DND-41 (cell line): Measurements from ENCODE around the gene NUCKS1.

ENCODE experiments used
- ATAC-seq: fragments of 200-7000 bp; cut with Tn5 transposase; 3 replicates; pipeline ENCODE4 v1.9.1; 2021; ENCODE audit warnings: low read depth; ENCODE audit not compliant: insufficient read depth
- DNase-seq: peaks from one replicate; pipeline ENCODE4 v3.0.0-alpha.2; 2020
- H2AFZ ChIP-seq: 2 replicates; pipeline ENCODE4 v1.6.0; 2012; ENCODE audit warnings: low read depth, low read length
- H3K27ac ChIP-seq: 2 replicates; pipeline ENCODE4 v1.5.1; 2012; ENCODE audit warnings: low read length, inconsistent platforms
- H3K27me3 ChIP-seq: fragments of 200-600 bp; sonication (generic); 2 replicates; pipeline ENCODE4 v1.6.0; 2012; ENCODE audit warnings: low read length, mild to moderate bottlenecking, inconsistent platforms; ENCODE audit not compliant: insufficient read depth, poor library complexity
- H3K36me3 ChIP-seq: 2 replicates; pipeline ENCODE4 v1.5.1; 2012; ENCODE audit warnings: low read length, inconsistent platforms; ENCODE audit not compliant: insufficient read depth
- H3K4me1 ChIP-seq: 2 replicates; pipeline ENCODE4 v1.5.1; 2012; ENCODE audit warnings: mild to moderate bottlenecking, low read length; ENCODE audit not compliant: insufficient read depth
- H3K4me2 ChIP-seq: 2 replicates; pipeline ENCODE4 v1.6.0; 2012; ENCODE audit warnings: mild to moderate bottlenecking, moderate library complexity, low read length, inconsistent platforms; ENCODE audit not compliant: insufficient read depth
- H3K4me3 ChIP-seq, 2 experiments: fragments of 200-600 bp in 1 of 2; shearing (Covaris generic) in 1 of 2; 2 replicates each; pipeline ENCODE4 v1.5.1; 2012 to 2016; ENCODE audit warnings: inconsistent platforms in 2 of 2, low read length in 2 of 2, mild to moderate bottlenecking in 2 of 2, low read depth in 1 of 2, moderate library complexity in 1 of 2
- H3K79me2 ChIP-seq: 2 replicates; pipeline ENCODE4 v1.6.0; 2012; ENCODE audit warnings: low read length, inconsistent platforms; ENCODE audit not compliant: insufficient read depth
- H3K9ac ChIP-seq: 2 replicates; pipeline ENCODE4 v1.6.0; 2012; ENCODE audit warnings: low read depth, mild to moderate bottlenecking, inconsistent platforms, low read length, moderate library complexity
- H3K9me3 ChIP-seq: 2 replicates; pipeline ENCODE4 v1.5.1; 2012; ENCODE audit warnings: low read length, moderate library complexity, mild to moderate bottlenecking, inconsistent platforms; ENCODE audit not compliant: insufficient read depth, severe bottlenecking
- H4K20me1 ChIP-seq: 2 replicates; pipeline ENCODE4 v1.6.0; 2012; ENCODE audit warnings: low read length; ENCODE audit not compliant: insufficient read depth
- EZH2 ChIP-seq: IDR thresholded peaks from 3 replicates; pipeline ENCODE4 v1.6.1; 2012; ENCODE audit warnings: borderline replicate concordance, low read depth, mild to moderate bottlenecking, moderate library complexity, low read length, inconsistent platforms; ENCODE audit not compliant: severe bottlenecking
- TF ChIP-seq, protein P1 (sequence below): IDR thresholded peaks from 2 replicates; pipeline ENCODE4 v1.5.1; 2012; ENCODE audit warnings: borderline replicate concordance, low read length, moderate library complexity, mild to moderate bottlenecking; ENCODE audit not compliant: poor library complexity, severe bottlenecking; ENCODE audit errors: extremely low read depth

Gene NUCKS1

DNA sequence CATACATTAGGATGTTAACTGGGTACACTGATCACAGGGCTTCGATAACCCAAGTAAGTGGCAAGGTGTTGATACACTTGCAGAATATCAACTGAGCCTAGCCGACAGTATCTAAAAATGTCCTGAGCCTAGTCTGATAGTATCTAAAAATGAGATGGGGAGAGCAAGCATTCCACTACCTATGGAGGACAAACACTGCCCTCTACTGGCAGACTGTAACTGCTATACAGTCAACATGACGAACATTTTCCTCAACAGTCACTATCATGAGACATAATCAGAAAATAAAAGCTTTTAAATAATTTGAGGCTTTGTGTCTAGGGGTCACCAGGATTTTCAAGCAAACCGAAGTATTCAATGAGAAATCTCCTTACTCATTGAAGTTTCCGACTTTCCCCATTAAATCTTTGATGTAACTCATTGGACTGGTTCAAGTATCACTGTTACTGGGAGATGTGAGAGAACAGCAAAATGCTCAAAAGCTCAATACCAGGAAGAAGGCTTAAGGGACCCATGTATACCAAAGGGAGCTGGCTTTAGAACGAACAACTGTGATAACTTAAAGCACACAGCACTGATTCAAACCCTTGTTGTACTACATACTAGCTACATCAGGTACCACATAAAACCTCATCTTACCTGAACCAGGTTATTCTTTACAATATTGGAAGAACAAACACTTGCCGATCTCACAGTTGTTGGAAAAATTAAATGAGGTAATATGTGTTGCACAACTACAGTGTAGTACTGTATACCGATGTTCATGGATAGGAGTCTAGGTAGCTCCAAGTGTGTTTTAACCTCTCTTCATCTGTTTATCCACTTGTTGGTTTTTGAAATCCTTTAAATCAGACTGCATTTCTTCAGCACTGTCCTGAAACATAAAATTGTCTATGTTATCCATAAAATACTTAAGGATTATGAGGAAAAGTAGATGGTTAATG, 38.6 kb downstream of the NUCKS1 start:
- Histone ChIP-seq H2AFZ (no peak overlapping the region), H3K79me2 (no peaks in the 10 kb centered on the region), H3K4me1 (no peaks in the 10 kb centered on the region), H3K4me3 (no peak overlapping the region), H3K36me3 (peaks cover 76% of the 10 kb centered on the region), H3K4me2 (no peak overlapping the region), H4K20me1 (peaks cover 11% of the 10 kb centered on the region; the same call in 1 of the 2 replicates), H3K9me3 (no peaks in the 10 kb centered on the region), H3K27ac (no peak overlapping the region), H3K27me3 (no peaks in the 10 kb centered on the region), H3K9ac (no peak overlapping the region)
- DNase-seq (peak; percentile 65), ATAC-seq (peak; percentile 83)
- TF ChIP-seq, protein P1, sequence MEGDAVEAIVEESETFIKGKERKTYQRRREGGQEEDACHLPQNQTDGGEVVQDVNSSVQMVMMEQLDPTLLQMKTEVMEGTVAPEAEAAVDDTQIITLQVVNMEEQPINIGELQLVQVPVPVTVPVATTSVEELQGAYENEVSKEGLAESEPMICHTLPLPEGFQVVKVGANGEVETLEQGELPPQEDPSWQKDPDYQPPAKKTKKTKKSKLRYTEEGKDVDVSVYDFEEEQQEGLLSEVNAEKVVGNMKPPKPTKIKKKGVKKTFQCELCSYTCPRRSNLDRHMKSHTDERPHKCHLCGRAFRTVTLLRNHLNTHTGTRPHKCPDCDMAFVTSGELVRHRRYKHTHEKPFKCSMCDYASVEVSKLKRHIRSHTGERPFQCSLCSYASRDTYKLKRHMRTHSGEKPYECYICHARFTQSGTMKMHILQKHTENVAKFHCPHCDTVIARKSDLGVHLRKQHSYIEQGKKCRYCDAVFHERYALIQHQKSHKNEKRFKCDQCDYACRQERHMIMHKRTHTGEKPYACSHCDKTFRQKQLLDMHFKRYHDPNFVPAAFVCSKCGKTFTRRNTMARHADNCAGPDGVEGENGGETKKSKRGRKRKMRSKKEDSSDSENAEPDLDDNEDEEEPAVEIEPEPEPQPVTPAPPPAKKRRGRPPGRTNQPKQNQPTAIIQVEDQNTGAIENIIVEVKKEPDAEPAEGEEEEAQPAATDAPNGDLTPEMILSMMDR: peak; percentile 88
- no peak for TF ChIP-seq EZH2

DNA sequence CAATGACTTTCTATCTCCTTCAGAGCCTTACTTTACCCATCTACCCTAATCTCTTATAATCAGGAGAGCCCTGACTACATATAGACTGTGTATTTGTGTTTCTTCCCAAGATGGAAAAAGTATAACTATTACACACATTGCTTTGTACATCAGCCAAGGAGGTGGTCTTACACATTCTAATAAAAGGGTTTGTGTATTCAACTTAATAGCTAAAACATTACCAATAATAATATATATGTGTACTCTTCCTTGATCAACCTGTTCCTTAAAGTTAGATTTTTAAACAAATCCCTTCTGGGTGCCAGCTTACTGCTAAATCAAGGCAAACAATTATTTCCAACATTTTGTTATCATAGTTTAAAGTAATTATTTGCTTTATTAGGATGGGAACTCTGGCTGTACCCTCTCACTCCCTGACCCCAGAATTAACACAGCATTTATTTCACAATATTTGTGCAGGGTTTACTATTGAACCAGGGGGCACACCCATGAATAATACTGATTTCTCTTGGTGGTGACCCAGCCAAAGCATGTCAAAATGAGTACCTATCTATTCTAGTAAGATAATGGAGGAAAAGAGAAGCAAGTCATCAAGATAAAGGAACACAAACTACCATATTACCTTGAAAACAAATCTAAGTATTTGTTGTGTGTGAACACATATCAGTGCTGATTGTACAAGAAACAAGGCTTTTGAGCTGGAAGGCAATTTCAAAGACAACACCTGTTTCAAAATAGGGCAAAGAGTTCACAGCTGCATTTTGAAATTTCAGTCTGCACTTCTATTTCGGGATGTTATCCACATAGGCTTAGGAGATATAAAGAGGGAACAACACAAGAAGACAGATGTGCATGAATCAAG, 39.5 kb downstream of the NUCKS1 start:
- H3K27ac ChIP-seq: no peak overlapping the region
- H3K79me2 ChIP-seq: no peaks in the 10 kb centered on the region
- no peaks in the 10 kb centered on the region for H3K27me3 ChIP-seq
- H3K9ac ChIP-seq: no peak overlapping the region
- ATAC-seq (no peak), DNase-seq (no peak)
- no peak overlapping the region for H3K4me3 ChIP-seq
- no peak overlapping the region for H2AFZ ChIP-seq
- H3K4me2 ChIP-seq: no peak overlapping the region
- peaks cover 67% of the 10 kb centered on the region for H3K36me3 ChIP-seq
- H4K20me1 ChIP-seq: peaks cover 11% of the 10 kb centered on the region
- no peaks in the 10 kb centered on the region for H3K4me1 ChIP-seq
- TF ChIP-seq EZH2: no peak
- TF ChIP-seq, protein P1: no peak
- H3K9me3 ChIP-seq: no peaks in the 10 kb centered on the region

DNA sequence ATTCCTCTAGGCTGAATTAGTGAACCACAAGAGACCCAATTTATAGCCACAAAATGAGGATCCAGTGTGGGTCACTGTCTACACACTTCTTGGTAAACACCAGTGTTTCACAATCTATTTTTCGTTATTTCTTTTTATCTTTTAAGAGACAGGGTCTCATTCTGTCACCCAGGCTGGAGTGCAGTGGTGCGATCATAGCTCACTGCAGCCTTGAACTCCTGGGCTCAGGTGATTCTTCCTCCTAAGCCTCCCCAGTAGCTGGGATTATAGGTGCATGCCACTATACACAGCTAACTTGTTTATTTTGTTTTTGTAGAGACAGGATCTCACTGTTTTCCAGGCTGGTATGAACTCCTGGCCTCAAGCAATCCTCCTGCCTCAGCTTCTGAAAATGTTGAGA, 40.3 kb downstream of the NUCKS1 start:
- H3K9me3 ChIP-seq: no peaks in the 10 kb centered on the region
- H3K27me3 ChIP-seq: no peaks in the 10 kb centered on the region
- no peak overlapping the region for H3K27ac ChIP-seq
- TF ChIP-seq, protein P1: no peak
- TF ChIP-seq EZH2: no peak
- H3K4me3 ChIP-seq: no peak overlapping the region
- H3K36me3 ChIP-seq: peaks cover 63% of the 10 kb centered on the region
- H3K4me1 ChIP-seq: no peaks in the 10 kb centered on the region
- H3K4me2 ChIP-seq: no peak overlapping the region
- peaks cover 11% of the 10 kb centered on the region for H4K20me1 ChIP-seq
- no peak overlapping the region for H3K9ac ChIP-seq
- no peak overlapping the region for H2AFZ ChIP-seq
- DNase-seq (no peak), ATAC-seq (no peak)
- H3K79me2 ChIP-seq: no peaks in the 10 kb centered on the region
